HAP-1 (cell line): ENCODE data around the gene PHTF1.
"Not testable (repeated sequence)": the region's sequence is repeated elsewhere in the genome, so short reads cannot be mapped to it uniquely, and the experiment has no call there.

Source experiments
- DNase-seq, 2 experiments: peaks; one replicate each; pipeline ENCODE4 v3.0.0-alpha.2; 2016 to 2020; ENCODE audit warnings: low spot score in 2 of 2
- H3K27me3 ChIP-seq: fragments of 250-450 bp; sonication (Bioruptor Pico); 2 replicates; pipeline ENCODE4 v1.5.1; 2020; ENCODE audit warnings: low read depth, mild to moderate bottlenecking, moderate library complexity
- H3K36me3 ChIP-seq: fragments of 250-450 bp; sonication (Bioruptor Pico); replicated peaks from 2 replicates; pipeline ENCODE4 v1.5.1; 2020; ENCODE audit warnings: mild to moderate bottlenecking
- H3K4me1 ChIP-seq: fragments of 250-450 bp; sonication (Bioruptor Pico); 2 replicates; pipeline ENCODE4 v1.5.1; 2020; ENCODE audit warnings: mild to moderate bottlenecking
- H3K4me3 ChIP-seq: fragments of 250-450 bp; sonication (Bioruptor Pico); 2 replicates; pipeline ENCODE4 v1.5.1; 2020; ENCODE audit warnings: mild to moderate bottlenecking, moderate library complexity
- H3K9me3 ChIP-seq: fragments of 250-450 bp; sonication (Bioruptor Pico); 2 replicates; pipeline ENCODE4 v1.5.1; 2020; ENCODE audit warnings: mild to moderate bottlenecking, moderate library complexity
- in situ Hi-C: fragments of 300-500 bp; cut with MboI; formaldehyde crosslinking; loops from 3 replicates; pipeline ENCODE4 v1.14.3; 2020; ENCODE audit warnings: low sequenced_read_pairs, inconsistent platforms, mixed read lengths

The PHTF1 gene

DNA sequence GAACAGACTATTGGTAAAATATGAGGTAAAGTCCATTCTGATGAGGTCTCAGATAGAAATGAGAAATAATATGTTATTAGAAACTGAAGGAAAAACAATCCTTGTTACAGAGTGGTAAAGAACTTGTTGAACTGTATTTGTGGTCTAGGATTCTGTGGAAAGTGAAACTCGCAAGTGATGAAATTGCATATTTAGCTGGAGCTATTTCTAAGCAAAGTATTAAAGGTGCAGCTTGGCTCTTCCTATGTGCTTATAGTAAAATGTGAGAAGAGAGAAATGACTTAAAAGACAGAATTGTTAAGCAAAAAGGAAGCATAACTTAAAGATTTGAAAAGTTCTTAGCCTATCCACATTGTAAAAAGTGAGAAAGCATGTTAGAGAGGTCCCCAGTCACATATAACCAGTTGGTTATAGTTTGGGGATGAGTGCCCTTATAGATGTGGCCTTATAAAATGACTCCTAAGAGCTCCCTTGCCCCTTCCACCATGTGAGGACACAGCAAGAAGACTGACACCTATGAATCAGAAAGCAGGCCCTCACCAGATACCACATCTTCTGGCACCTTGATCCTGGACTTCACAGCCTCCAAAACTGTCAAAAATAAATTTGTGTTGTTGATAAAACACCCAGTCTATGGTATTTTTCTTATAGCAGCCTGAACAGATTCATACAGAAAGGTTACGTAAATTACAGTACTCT is 24.8 kb downstream of the PHTF1 start:
- in situ Hi-C loops: no loop called here
- H3K36me3 ChIP-seq: peaks cover 12% of the 10 kb centered on the region
- DNase-seq: no peak
- H3K4me3 ChIP-seq: no peak overlapping the region
- H3K4me1 ChIP-seq: no peaks in the 10 kb centered on the region
- no peaks in the 10 kb centered on the region for H3K27me3 ChIP-seq
- no peaks in the 10 kb centered on the region for H3K9me3 ChIP-seq

GRCh38 chr1:113732802-113733201 is 26.5 kb downstream of the PHTF1 start:
- H3K36me3 ChIP-seq: peaks cover 15% of the 10 kb centered on the region

GRCh38 chr1:113721010-113721409 is 38.3 kb downstream of the PHTF1 start:
- no peaks in the 10 kb centered on the region for H3K27me3 ChIP-seq
- in situ Hi-C loops: no loop called here

More at GRCh38 chr1:113732802-113733201, 26.5 kb downstream of the PHTF1 start:
- DNase-seq: no peak
- in situ Hi-C loops: no loop called here
- H3K27me3 ChIP-seq: no peaks in the 10 kb centered on the region
- no peaks in the 10 kb centered on the region for H3K9me3 ChIP-seq
- no peaks in the 10 kb centered on the region for H3K4me1 ChIP-seq
- no peak overlapping the region for H3K4me3 ChIP-seq

GRCh38 chr1:113718621-113719020 is 40.7 kb downstream of the PHTF1 start:
- Histone ChIP-seq H3K36me3 (peaks cover 18% of the 10 kb centered on the region), H3K9me3 (peaks cover 15% of the 10 kb centered on the region)
- DNase-seq, H3K4me1 ChIP-seq, H3K4me3 ChIP-seq, H3K27me3 ChIP-seq, in situ Hi-C loops: not testable (repeated sequence)

More at GRCh38 chr1:113721010-113721409, 38.3 kb downstream of the PHTF1 start:
- Histone ChIP-seq H3K4me3 (no peak overlapping the region), H3K9me3 (peaks cover 15% of the 10 kb centered on the region), H3K4me1 (no peaks in the 10 kb centered on the region), H3K36me3 (peaks cover 19% of the 10 kb centered on the region)
- DNase-seq: no peak

DNA sequence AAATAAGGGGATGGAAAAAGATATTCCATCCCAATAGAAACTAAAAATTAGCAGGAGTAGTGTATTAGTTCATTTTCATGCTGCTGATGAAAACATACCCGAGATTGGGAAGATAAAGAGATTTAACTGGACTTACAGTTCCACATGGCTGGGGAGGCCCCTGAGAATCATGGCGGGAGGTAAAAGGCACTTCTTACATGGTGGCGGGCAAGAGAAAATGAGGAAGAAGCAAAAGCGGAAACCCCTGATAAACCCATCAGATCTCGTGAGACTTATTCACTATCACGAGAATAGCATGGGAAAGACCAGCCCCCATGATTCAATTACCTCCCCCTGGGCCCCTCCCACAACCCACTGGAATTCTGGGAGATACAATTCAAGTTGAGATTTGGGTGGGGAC is 41.8 kb downstream of the PHTF1 start:
- H3K4me3 ChIP-seq, DNase-seq, H3K4me1 ChIP-seq, in situ Hi-C loops, H3K27me3 ChIP-seq: not testable (repeated sequence)
- peaks cover 16% of the 10 kb centered on the region for H3K36me3 ChIP-seq
- peaks cover 15% of the 10 kb centered on the region for H3K9me3 ChIP-seq

DNA sequence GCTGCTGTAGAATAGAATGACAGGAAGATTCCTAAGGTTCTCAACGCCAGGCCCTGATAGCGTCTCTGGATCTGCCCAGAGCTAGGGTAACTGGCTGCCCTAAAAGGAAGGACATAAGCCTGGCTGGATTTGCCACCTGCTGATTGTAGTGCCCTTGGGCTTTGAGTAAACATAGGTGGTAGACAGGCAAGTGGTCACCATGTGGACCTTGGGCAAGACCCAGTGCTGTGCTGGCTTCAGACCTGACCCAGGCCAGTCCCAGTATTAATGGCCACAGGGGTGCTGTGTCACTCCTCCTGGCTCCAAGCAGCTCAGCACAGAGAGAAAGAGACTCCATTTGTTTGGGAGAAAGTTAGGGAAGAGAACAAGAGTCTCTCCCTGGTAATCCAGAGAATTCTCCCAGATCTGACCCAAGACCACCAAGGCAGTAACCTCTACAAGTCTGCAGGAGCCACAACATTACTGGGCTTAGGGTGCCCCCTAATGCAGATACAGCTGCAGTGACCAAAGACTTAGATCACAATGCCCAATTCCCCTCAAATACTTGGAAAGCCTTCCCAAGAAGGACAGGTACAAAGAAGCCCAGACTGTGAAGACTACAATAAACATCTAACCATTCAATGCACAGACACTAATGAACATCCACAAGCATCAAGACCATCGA is 44.5 kb downstream of the PHTF1 start:
- no peak overlapping the region for H3K4me3 ChIP-seq
- H3K36me3 ChIP-seq: peaks cover 12% of the 10 kb centered on the region
- H3K4me1 ChIP-seq: no peaks in the 10 kb centered on the region
- in situ Hi-C loops: no loop called here
- no peaks in the 10 kb centered on the region for H3K27me3 ChIP-seq
- H3K9me3 ChIP-seq: peaks cover 6% of the 10 kb centered on the region
- DNase-seq: no peak

GRCh38 chr1:113701429-113701828 is 57.9 kb downstream of the PHTF1 start:
- H3K4me3 ChIP-seq: no peak overlapping the region
- H3K36me3 ChIP-seq: 0 out of 2 replicates have a peak, but pooled peaks cover 4% of the 10 kb centered on the region
- H3K27me3 ChIP-seq: no peaks in the 10 kb centered on the region
- H3K4me1 ChIP-seq: no peaks in the 10 kb centered on the region
- no peaks in the 10 kb centered on the region for H3K9me3 ChIP-seq
- in situ Hi-C loops: no loop called here
- no peak for DNase-seq

- Histone ChIP-seq H3K27me3 (no peaks in the 10 kb centered on the region), H3K36me3 (0 out of 2 replicates have a peak, but pooled peaks cover 4% of the 10 kb centered on the region), H3K4me1 (no peaks in the 10 kb centered on the region), H3K4me3 (no peak overlapping the region), H3K9me3 (peaks cover 3% of the 10 kb centered on the region)
- DNase-seq: no peak
- in situ Hi-C loops: no loop called here
Observed at GRCh38 chr1:113694910-113695309, 64.4 kb downstream of the PHTF1 start.

DNA sequence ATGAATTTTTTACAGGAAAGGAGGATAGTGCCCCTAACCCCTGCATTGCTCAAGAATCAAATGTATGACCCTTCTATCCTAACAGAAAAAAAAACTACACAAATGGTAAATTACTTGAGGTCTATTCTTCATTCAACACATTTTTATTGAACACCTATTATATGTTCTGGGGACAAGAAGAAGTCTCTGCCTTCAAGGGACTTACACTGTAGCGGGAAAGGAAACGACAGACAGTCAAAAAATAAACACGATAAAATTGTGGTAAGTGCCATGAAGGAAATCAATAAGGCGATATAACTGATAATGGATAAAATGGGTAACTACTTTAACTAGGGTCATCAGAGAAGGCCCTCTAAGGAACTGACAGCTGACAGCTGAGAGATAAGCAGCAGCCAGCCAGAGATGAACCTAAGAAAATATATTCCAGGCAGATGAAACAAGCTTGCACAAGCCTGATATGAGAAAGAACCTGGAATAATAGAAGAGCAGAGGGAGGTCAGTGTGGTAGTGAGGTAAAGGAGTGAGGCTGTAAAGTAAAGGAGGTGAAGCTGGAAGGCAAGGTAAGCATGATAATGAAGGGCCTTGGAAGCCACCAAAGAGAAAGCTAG is 66.4 kb downstream of the PHTF1 start:
- H3K9me3 ChIP-seq: peaks cover 3% of the 10 kb centered on the region
- no peak for DNase-seq

DNA sequence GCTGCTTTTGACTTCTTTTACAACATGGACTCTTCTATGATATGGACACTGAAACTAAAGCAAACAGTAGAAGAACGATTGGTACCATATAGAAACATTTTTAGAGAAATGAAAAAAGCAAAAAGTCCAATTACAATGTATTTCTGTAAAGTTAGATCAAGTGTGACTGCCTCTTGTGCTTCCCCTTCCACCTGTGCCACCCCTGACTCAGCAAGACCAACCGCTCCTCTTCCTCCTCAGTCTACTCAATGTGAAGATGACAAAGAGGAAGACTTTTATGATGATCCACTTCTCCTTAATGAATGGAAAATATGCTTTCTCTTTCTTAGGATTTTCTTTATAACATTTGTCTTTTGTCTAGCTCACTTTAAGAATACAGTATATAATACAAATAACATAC is 66.9 kb downstream of the PHTF1 start:
- peaks cover 3% of the 10 kb centered on the region for H3K9me3 ChIP-seq
- in situ Hi-C loops: no loop called here
- 0 out of 2 replicates have a peak, but pooled peaks cover 4% of the 10 kb centered on the region for H3K36me3 ChIP-seq
- DNase-seq: no peak
- no peaks in the 10 kb centered on the region for H3K27me3 ChIP-seq
- no peak overlapping the region for H3K4me3 ChIP-seq
- no peaks in the 10 kb centered on the region for H3K4me1 ChIP-seq

More for the DNA sequence above, 66.4 kb downstream of the PHTF1 start:
- H3K4me3 ChIP-seq: no peak overlapping the region
- no peaks in the 10 kb centered on the region for H3K4me1 ChIP-seq
- H3K27me3 ChIP-seq: no peaks in the 10 kb centered on the region
- in situ Hi-C loops: no loop called here
- 0 out of 2 replicates have a peak, but pooled peaks cover 4% of the 10 kb centered on the region for H3K36me3 ChIP-seq

- in situ Hi-C loops: no loop called here
Observed at GRCh38 chr1:113691184-113691583, 68.1 kb downstream of the PHTF1 start.

DNA sequence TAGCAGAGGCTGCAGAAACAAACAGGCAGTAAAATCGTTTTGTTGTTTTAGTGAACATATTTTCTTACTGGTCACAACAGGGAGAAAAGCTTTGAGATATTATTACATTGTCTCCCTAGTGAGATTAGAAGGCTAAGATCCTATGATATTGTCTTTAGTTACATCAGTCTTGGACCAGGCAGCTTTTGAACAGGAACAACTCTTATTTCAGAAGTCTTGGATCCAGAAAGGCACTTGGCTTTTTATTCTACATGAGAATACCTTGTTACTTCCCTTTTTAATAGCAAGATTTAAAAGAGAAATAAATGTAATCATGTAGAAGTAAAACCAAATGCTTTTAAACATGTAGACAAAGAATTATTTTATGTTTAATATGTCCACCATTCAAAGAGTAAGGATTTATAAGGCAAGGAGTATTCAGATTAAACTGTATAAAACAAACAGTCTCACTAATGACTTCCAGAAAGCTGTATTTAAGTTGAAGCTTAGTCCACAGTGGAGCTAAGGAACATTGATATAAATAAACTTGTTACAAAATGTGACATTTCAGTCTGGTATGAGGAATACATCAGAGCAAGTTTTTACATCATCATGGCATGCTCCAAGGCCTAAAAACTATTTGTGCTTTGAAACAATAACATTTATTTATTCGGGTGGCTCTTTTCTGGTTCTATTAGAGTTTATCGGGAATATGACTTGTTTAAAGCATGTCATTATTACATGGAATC is 72.2 kb downstream of the PHTF1 start:
- Histone ChIP-seq H3K4me3 (no peak overlapping the region), H3K4me1 (no peaks in the 10 kb centered on the region), H3K27me3 (no peaks in the 10 kb centered on the region), H3K36me3 (no peaks in the 10 kb centered on the region), H3K9me3 (no peaks in the 10 kb centered on the region)
- in situ Hi-C loops: no loop called here
- DNase-seq: no peak

More at GRCh38 chr1:113691184-113691583, 68.1 kb downstream of the PHTF1 start:
- DNase-seq: no peak
- Histone ChIP-seq H3K27me3 (no peaks in the 10 kb centered on the region), H3K36me3 (no peaks in the 10 kb centered on the region), H3K4me1 (no peaks in the 10 kb centered on the region), H3K4me3 (no peak overlapping the region), H3K9me3 (peaks cover 3% of the 10 kb centered on the region)

- Histone ChIP-seq H3K36me3 (no peaks in the 10 kb centered on the region), H3K4me1 (no peaks in the 10 kb centered on the region), H3K27me3 (no peaks in the 10 kb centered on the region), H3K9me3 (no peaks in the 10 kb centered on the region), H3K4me3 (no peak overlapping the region)
- in situ Hi-C loops: no loop called here
- DNase-seq: no peak
Observed at GRCh38 chr1:113684153-113684541, 75.1 kb downstream of the PHTF1 start.
